K562 (cell line): ENCODE data around the gene ABCC1. TPM values are rescaled to one million over a fixed set of nuclear protein-coding genes. Genes with fewer than 3 reads are reported as not detected.

Experiments used
- ATAC-seq: fragments of 200-7000 bp; cut with Tn5 transposase; 3 replicates; pipeline ENCODE4 v1.9.1; 2020; ENCODE audit warnings: moderate library complexity
- BruUV-seq: library from RNA; stranded (reverse); fragments of 400-500 nt; replicated peaks from 2 replicates; lab custom pipeline; 2021; lab: Mats Ljungman, UMichigan
- CTCF ChIA-PET: fragments of 300-600 bp; formaldehyde crosslinking; extraction: SDS; loops from one replicate; lab custom pipeline; 2021; ENCODE audit warnings: low intra/inter-chr PET ratio; lab: Yijun Ruan, JAX
- POLR2A ChIA-PET: fragments of 300-600, 350-650 bp; sonication (Branson Sonifier 250); formaldehyde crosslinking; extraction: SDS; loops from one replicate; lab custom pipeline; 2021; ENCODE audit warnings: antibody characterized with exemption, inconsistent platforms; lab: Yijun Ruan, JAX
- DNase-seq, 4 experiments: peaks; one replicate each; pipeline versions ENCODE4 v3.0.0 to v3.0.0-alpha.2; 2011 to 2018; ENCODE audit warnings: low spot score in 3 of 4, mixed read lengths in 3 of 4; ENCODE audit errors: extremely low read depth in 1 of 4
- FAIRE-seq: peaks from 2 replicates; lab custom pipeline; 2011; peaks lifted over from hg19 to GRCh38; lab: Jason Lieb, UNC
- H2AFZ ChIP-seq: 2 replicates; pipeline ENCODE4 v1.6.0; 2011; ENCODE audit warnings: low read depth, low read length, control low read depth, inconsistent platforms
- H3K27ac ChIP-seq: fragments of 200-600 bp; 3 replicates; pipeline ENCODE4 v1.8.0; 2011; ENCODE audit warnings: low read depth, mild to moderate bottlenecking, control low read depth, inconsistent platforms, low read length, moderate library complexity, mixed read lengths; ENCODE audit errors: extremely low read depth
- H3K27me3 ChIP-seq, 2 experiments: fragments of 300-600 bp in 1 of 2; 2 replicates in 1 of 2; 3 replicates in 1 of 2; pipeline versions ENCODE4 v1.6.0 to v1.8.0; 2011; ENCODE audit warnings: inconsistent platforms in 2 of 2, low read length in 2 of 2, mild to moderate bottlenecking in 1 of 2, mixed read lengths in 1 of 2, moderate library complexity in 1 of 2; ENCODE audit not compliant: control insufficient read depth in 2 of 2, insufficient read depth in 2 of 2
- H3K36me3 ChIP-seq: fragments of 300-600 bp; 3 replicates; pipeline ENCODE4 v1.8.0; 2011; ENCODE audit warnings: mild to moderate bottlenecking, low read length, inconsistent platforms; ENCODE audit not compliant: control insufficient read depth, insufficient read depth
- H3K4me1 ChIP-seq, 2 experiments: fragments of 200-600 bp in 1 of 2; replicated peaks in 1 of 2; 2 replicates in 1 of 2; 3 replicates in 1 of 2; pipeline versions ENCODE4 v1.5.1 to v1.8.0; 2011; ENCODE audit warnings: inconsistent platforms in 2 of 2, low read length in 2 of 2, mild to moderate bottlenecking in 1 of 2, mixed read lengths in 1 of 2, moderate library complexity in 1 of 2; ENCODE audit not compliant: control insufficient read depth in 2 of 2, insufficient read depth in 2 of 2
- H3K4me2 ChIP-seq: 2 replicates; pipeline ENCODE4 v1.6.1; 2011; ENCODE audit warnings: low read length, control low read depth, inconsistent platforms, mixed read lengths; ENCODE audit not compliant: insufficient read depth
- H3K4me3 ChIP-seq: fragments of 200-600 bp; sonication (generic), shearing (Covaris generic); 2 replicates; pipeline ENCODE4 v1.5.1; 2016; ENCODE audit warnings: control low read depth, inconsistent platforms
- H3K79me2 ChIP-seq: fragments of 200-600 bp; 3 replicates; pipeline ENCODE4 v1.8.0; 2011; ENCODE audit warnings: low read length, inconsistent platforms; ENCODE audit not compliant: control insufficient read depth, insufficient read depth
- H3K9ac ChIP-seq, 2 experiments: 2 replicates each; pipeline versions ENCODE4 v1.6.0 to v1.6.1; 2011; ENCODE audit warnings: low read depth in 2 of 2, low read length in 2 of 2, control low read depth in 1 of 2, inconsistent platforms in 1 of 2, mild to moderate bottlenecking in 1 of 2, mixed read lengths in 1 of 2; ENCODE audit not compliant: insufficient read depth in 1 of 2
- H3K9me1 ChIP-seq: one replicate; pipeline ENCODE4 v1.6.0; 2011; ENCODE audit warnings: inconsistent platforms, mild to moderate bottlenecking, low read length, moderate library complexity; ENCODE audit not compliant: control insufficient read depth, insufficient read depth
- H3K9me3 ChIP-seq: replicated peaks from 2 replicates; pipeline ENCODE4 v1.5.1; 2011; ENCODE audit warnings: low read depth, low read length, inconsistent platforms; ENCODE audit not compliant: control insufficient read depth, insufficient read depth
- H4K20me1 ChIP-seq: replicated peaks from 2 replicates; pipeline ENCODE4 v1.6.1; 2011; ENCODE audit warnings: low read length, inconsistent platforms, mixed read lengths; ENCODE audit not compliant: control insufficient read depth, insufficient read depth
- DACH1 ChIP-seq: fragments of 450-650 bp; IDR thresholded peaks from 2 replicates; pipeline ENCODE4 v1.6.1; 2018; ENCODE audit not compliant: partially characterized antibody
- DDX20 ChIP-seq: fragments of 450-650 bp; IDR thresholded peaks from 2 replicates; pipeline ENCODE4 v1.6.1; 2016; ENCODE audit warnings: missing genetic modification characterization, low read depth, mild to moderate bottlenecking, missing compliant biosample characterization, moderate library complexity
- HNRNPH1 ChIP-seq: fragments of 200-400 bp; formaldehyde crosslinking; optimal IDR thresholded peaks from 2 replicates; pipeline ENCODE3; 2017; ENCODE audit warnings: low read depth, mild to moderate bottlenecking, low read length, moderate library complexity
- MEIS2 ChIP-seq: fragments of 450-650 bp; IDR thresholded peaks from 2 replicates; pipeline ENCODE4 v1.6.1; 2014; ENCODE audit warnings: mild to moderate bottlenecking; ENCODE audit not compliant: partially characterized antibody
- WGBS: fragments of 100-300 bp; shearing (Covaris generic); methylation state at CpG from one replicate; pipeline ENCODE4 v1.1.6; 2016; ENCODE audit warnings: low coverage, mixed read lengths; ENCODE audit not compliant: insufficient coverage; ENCODE audit errors: missing lambda C conversion rate; 5-methylcytosine and 5-hydroxymethylcytosine counted together
- in situ Hi-C: fragments of 300-500 bp; cut with MboI; formaldehyde crosslinking; loops from 4 replicates; pipeline ENCODE4 v1.15.0; 2018; ENCODE audit warnings: inconsistent platforms, mixed read lengths
- intact Hi-C: fragments of 100-400 bp; cut with micrococcal nuclease; formaldehyde crosslinking; loops from 2 replicates; pipeline ENCODE4 v1.14.2; 2022
- polyA plus RNA-seq, 8 experiments: library from polyadenylated mRNA; depleted of rRNA in 4 of 8; stranded (reverse) in 5 of 8; unstranded in 3 of 8; fragments of >200 nt; fragmentation: Nextera tagmentation in 2 of 8; fragmentation: Illumina TruSeq in 1 of 8; extraction: Ambion mirVana in 2 of 8; extraction: Trizol in 1 of 8; gene quantifications; 2 replicates each; pipeline versions ENCODE4 v1.2.1 to v1.2.3, GENCODE V29; 2011 to 2014; ENCODE audit warnings: inconsistent platforms in 1 of 8, missing spikeins in 1 of 8
- total RNA-seq, 7 experiments: library from RNA; depleted of rRNA in 6 of 7; stranded (reverse); fragments of >200 nt in 6 of 7; fragmentation: Illumina TruSeq in 2 of 7; extraction: Trizol in 2 of 7; gene quantifications; 2 replicates each; pipeline versions ENCODE4 v1.2.1 to v1.2.3, GENCODE V29; 2011 to 2021; ENCODE audit warnings: low replicate concordance in 1 of 7
- TF ChIP-seq, protein P1 (sequence below): fragments of 450-650 bp; formaldehyde crosslinking; IDR thresholded peaks from 2 replicates; pipeline ENCODE4 v1.4.0; 2022; ENCODE audit warnings: missing genetic modification characterization
- TF ChIP-seq, protein P2 (sequence below): fragments of 450-650 bp; IDR thresholded peaks from 2 replicates; pipeline ENCODE4 v1.6.1; 2016; ENCODE audit warnings: borderline replicate concordance
- TF ChIP-seq, protein P3 (sequence below): sonication (generic); formaldehyde crosslinking; IDR thresholded peaks from 2 replicates; pipeline ENCODE4 v1.8.1; 2023; ENCODE audit warnings: mild to moderate bottlenecking, missing genetic modification reagents

Gene ABCC1
- total and polyA plus RNA-seq, 9 of the 15 experiments (the other 6 are each of a cell fraction or from before 2014, with no cell fraction given) = 3.9 to 41.6 (median 10.0) TPM

DNA sequence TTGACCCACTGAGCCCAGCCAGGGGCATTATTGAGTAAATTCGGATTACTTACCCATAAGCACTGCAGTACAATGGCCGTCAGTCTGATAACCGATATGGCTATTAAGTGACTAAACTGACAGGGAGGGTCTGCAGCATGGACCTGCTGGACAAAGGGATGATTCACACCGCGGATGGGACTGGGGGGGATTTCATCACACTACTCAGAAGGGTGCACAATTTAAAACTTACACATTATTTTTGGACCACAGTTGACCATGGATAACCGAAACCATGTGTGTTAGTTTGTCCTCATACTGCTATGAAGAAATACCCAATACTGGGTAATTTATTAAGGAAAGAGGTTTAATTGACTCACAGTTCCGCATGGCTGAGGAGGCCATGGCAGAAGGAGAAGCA lies 167.4 kb downstream of the ABCC1 start:
- H3K4me1 ChIP-seq = peaks cover 12 to 18% of the 10 kb centered on the region in 2 experiments; a peak in 4 of 5 replicates
- DNase-seq = no peak
- BruUV-seq = no TSS peak
- H3K27me3 ChIP-seq = no peaks in the 10 kb centered on the region
- H3K4me2 ChIP-seq = no peak overlapping the region
- no peaks in the 10 kb centered on the region for H3K79me2 ChIP-seq
- 97% methylated on average over 7 of the region's 7 CpGs for WGBS
- no peak overlapping the region for H3K9ac ChIP-seq
- no peak overlapping the region for H2AFZ ChIP-seq
- in situ Hi-C loops (no loop called here), intact Hi-C loops (no loop called here)
- H4K20me1 ChIP-seq = no peaks in the 10 kb centered on the region
- no peak overlapping the region for H3K4me3 ChIP-seq
- TF ChIP-seq DDX20 (no peak), MEIS2 (no peak), DACH1 (no peak), HNRNPH1 (no peak)
- TF ChIP-seq, protein P1, sequence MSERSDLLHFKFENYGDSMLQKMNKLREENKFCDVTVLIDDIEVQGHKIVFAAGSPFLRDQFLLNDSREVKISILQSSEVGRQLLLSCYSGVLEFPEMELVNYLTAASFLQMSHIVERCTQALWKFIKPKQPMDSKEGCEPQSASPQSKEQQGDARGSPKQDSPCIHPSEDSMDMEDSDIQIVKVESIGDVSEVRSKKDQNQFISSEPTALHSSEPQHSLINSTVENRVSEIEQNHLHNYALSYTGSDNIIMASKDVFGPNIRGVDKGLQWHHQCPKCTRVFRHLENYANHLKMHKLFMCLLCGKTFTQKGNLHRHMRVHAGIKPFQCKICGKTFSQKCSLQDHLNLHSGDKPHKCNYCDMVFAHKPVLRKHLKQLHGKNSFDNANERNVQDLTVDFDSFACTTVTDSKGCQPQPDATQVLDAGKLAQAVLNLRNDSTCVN (CRISPR knock-in tag) = no peak
- TF ChIP-seq, protein P2, sequence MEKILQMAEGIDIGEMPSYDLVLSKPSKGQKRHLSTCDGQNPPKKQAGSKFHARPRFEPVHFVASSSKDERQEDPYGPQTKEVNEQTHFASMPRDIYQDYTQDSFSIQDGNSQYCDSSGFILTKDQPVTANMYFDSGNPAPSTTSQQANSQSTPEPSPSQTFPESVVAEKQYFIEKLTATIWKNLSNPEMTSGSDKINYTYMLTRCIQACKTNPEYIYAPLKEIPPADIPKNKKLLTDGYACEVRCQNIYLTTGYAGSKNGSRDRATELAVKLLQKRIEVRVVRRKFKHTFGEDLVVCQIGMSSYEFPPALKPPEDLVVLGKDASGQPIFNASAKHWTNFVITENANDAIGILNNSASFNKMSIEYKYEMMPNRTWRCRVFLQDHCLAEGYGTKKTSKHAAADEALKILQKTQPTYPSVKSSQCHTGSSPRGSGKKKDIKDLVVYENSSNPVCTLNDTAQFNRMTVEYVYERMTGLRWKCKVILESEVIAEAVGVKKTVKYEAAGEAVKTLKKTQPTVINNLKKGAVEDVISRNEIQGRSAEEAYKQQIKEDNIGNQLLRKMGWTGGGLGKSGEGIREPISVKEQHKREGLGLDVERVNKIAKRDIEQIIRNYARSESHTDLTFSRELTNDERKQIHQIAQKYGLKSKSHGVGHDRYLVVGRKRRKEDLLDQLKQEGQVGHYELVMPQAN = no peak
- TF ChIP-seq, protein P3, sequence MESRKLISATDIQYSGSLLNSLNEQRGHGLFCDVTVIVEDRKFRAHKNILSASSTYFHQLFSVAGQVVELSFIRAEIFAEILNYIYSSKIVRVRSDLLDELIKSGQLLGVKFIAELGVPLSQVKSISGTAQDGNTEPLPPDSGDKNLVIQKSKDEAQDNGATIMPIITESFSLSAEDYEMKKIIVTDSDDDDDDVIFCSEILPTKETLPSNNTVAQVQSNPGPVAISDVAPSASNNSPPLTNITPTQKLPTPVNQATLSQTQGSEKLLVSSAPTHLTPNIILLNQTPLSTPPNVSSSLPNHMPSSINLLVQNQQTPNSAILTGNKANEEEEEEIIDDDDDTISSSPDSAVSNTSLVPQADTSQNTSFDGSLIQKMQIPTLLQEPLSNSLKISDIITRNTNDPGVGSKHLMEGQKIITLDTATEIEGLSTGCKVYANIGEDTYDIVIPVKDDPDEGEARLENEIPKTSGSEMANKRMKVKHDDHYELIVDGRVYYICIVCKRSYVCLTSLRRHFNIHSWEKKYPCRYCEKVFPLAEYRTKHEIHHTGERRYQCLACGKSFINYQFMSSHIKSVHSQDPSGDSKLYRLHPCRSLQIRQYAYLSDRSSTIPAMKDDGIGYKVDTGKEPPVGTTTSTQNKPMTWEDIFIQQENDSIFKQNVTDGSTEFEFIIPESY (CRISPR knock-in tag) = no peak
- peaks cover 90% of the 10 kb centered on the region for H3K36me3 ChIP-seq
- ChIA-PET POLR2A (interaction anchor here (0.6 kb wide), 1 partner anchor 12 kb away, joined by 4 read pairs; no protein-coding TSS in a partner anchor), CTCF (no interaction called here)
- no peak for FAIRE-seq
- H3K9me3 ChIP-seq = peaks cover 26% of the 10 kb centered on the region
- H3K27ac ChIP-seq = no peak overlapping the region
- H3K9me1 ChIP-seq = no peaks in the 10 kb centered on the region
- ATAC-seq = no peak
